Endothelial cell (in vitro differentiated cells): ENCODE results near the gene B4GALT2. TPM values are rescaled to one million over a fixed set of nuclear protein-coding genes. Genes with fewer than 3 reads are reported as not detected.

Source experiments
- DNase-seq: peaks from one replicate; pipeline ENCODE4 v3.0.0; 2021; ENCODE audit warnings: low spot score
- H3K27ac Mint-ChIP-seq: one replicate; pipeline ENCODE4 v1.8.0; 2021; ENCODE audit warnings: mixed read lengths, inconsistent platforms; ENCODE audit not compliant: unreplicated experiment
- H3K27me3 Mint-ChIP-seq: one replicate; pipeline ENCODE4 v1.8.0; 2021; ENCODE audit warnings: mild to moderate bottlenecking, moderate library complexity, mixed read lengths, inconsistent platforms; ENCODE audit not compliant: unreplicated experiment
- H3K36me3 Mint-ChIP-seq: one replicate; pipeline ENCODE4 v1.8.0; 2021; ENCODE audit warnings: mild to moderate bottlenecking, low read depth, mixed read lengths, inconsistent platforms; ENCODE audit not compliant: unreplicated experiment
- H3K4me1 Mint-ChIP-seq: one replicate; pipeline ENCODE4 v1.8.0; 2021; ENCODE audit warnings: mild to moderate bottlenecking, mixed read lengths, inconsistent platforms; ENCODE audit not compliant: unreplicated experiment
- H3K4me3 Mint-ChIP-seq: one replicate; pipeline ENCODE4 v1.8.0; 2021; ENCODE audit warnings: mild to moderate bottlenecking, mixed read lengths, inconsistent platforms; ENCODE audit not compliant: unreplicated experiment
- H3K9me3 Mint-ChIP-seq: one replicate; pipeline ENCODE4 v1.8.0; 2021; ENCODE audit warnings: mixed read lengths, inconsistent platforms; ENCODE audit not compliant: unreplicated experiment
- total RNA-seq: library from RNA; stranded (reverse); fragmentation: NEBNext Ultra II Directional; extraction: Animal tissue kit (Norgen Biotek cat#: 25700); gene quantifications from one replicate; pipeline ENCODE4 v1.2.1, GENCODE V29; 2021; ENCODE audit not compliant: unreplicated experiment
- TF ChIP-seq, protein P1 (sequence below): fragments of 200-600 bp; sonication (generic); IDR thresholded peaks from one replicate; pipeline ENCODE4 v1.5.0; 2021; ENCODE audit warnings: antibody characterized with exemption; ENCODE audit not compliant: unreplicated experiment

The B4GALT2 gene
- total RNA-seq, 1 donor from 2014 or later: 35.4 TPM

DNA sequence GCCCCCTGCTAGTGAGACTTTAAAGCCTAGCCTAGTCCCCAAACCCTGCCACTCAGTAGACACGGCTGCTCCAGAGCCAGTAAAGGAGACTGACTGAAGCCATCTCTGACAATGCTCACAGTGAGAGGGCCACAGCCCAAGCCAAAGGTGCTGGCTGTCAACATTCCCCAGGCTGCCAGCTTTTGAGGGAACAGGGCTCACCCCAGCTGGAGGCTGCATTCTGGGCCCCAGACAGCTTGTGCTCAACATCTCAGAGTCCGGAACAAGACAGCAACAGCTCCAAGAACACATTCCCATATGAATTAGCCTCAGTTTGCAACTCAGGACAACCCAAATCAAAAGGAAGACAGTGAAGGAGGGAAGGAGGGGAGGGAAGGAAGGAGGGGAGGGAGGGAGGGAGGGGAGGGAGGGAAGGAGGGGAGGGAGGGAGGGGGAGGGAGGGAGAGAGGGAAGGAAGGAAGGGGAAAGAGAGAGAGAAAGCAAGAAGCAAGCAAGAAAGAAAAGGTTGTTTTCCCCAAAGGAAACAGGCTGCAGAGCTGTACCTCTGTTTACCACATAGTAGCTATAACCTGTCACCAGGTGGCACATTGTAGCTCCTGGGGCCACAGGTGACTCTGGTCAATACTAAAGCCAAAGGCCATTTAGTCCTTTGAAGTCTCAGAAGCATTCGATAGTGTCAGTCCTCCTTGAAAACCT is 40.0 kb upstream of the B4GALT2 start:
- peaks cover 18% of the 10 kb centered on the region for H3K4me1 Mint-ChIP-seq
- peak overlapping the region; percentile 13 for H3K4me3 Mint-ChIP-seq
- H3K9me3 Mint-ChIP-seq: no peaks in the 10 kb centered on the region
- H3K27ac Mint-ChIP-seq: no peak overlapping the region
- no peak for DNase-seq
- peaks cover 7% of the 10 kb centered on the region for H3K27me3 Mint-ChIP-seq
- TF ChIP-seq, protein P1, sequence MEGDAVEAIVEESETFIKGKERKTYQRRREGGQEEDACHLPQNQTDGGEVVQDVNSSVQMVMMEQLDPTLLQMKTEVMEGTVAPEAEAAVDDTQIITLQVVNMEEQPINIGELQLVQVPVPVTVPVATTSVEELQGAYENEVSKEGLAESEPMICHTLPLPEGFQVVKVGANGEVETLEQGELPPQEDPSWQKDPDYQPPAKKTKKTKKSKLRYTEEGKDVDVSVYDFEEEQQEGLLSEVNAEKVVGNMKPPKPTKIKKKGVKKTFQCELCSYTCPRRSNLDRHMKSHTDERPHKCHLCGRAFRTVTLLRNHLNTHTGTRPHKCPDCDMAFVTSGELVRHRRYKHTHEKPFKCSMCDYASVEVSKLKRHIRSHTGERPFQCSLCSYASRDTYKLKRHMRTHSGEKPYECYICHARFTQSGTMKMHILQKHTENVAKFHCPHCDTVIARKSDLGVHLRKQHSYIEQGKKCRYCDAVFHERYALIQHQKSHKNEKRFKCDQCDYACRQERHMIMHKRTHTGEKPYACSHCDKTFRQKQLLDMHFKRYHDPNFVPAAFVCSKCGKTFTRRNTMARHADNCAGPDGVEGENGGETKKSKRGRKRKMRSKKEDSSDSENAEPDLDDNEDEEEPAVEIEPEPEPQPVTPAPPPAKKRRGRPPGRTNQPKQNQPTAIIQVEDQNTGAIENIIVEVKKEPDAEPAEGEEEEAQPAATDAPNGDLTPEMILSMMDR: no peak
- H3K36me3 Mint-ChIP-seq: no peaks in the 10 kb centered on the region

GRCh38 chr1:43942411-43942810 is 36.6 kb upstream of the B4GALT2 start:
- Mint-ChIP-seq H3K9me3 (no peaks in the 10 kb centered on the region), H3K27ac (peak overlapping the region; percentile 38), H3K36me3 (no peaks in the 10 kb centered on the region), H3K4me1 (peaks cover 18% of the 10 kb centered on the region), H3K27me3 (peaks cover 4% of the 10 kb centered on the region), H3K4me3 (no peak overlapping the region)
- TF ChIP-seq, protein P1: no peak
- DNase-seq: no peak

DNA sequence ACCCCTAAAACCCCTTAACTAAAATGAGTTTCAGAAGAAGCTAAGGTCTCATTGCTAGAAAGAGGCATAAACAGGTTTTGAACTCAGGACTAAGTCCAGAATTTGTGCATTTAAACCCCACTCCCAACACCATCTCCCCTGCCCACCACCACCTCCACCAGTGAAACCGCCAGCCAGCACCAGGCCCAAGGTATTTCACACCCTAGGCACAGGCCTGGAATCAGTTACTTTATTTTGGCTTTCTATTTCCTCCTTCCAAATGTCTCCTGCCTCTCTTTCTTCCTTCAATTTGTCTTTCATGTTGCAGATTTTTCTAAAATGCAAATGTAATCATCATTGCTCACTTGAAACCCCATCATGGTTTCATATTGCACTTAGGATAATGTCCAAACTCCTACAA is 34.1 kb upstream of the B4GALT2 start:
- no peak for DNase-seq
- Mint-ChIP-seq H3K4me1 (peaks cover 19% of the 10 kb centered on the region), H3K9me3 (no peaks in the 10 kb centered on the region), H3K36me3 (no peaks in the 10 kb centered on the region), H3K4me3 (no peak overlapping the region), H3K27ac (no peak overlapping the region), H3K27me3 (peaks cover 6% of the 10 kb centered on the region)
- TF ChIP-seq, protein P1: no peak

DNA sequence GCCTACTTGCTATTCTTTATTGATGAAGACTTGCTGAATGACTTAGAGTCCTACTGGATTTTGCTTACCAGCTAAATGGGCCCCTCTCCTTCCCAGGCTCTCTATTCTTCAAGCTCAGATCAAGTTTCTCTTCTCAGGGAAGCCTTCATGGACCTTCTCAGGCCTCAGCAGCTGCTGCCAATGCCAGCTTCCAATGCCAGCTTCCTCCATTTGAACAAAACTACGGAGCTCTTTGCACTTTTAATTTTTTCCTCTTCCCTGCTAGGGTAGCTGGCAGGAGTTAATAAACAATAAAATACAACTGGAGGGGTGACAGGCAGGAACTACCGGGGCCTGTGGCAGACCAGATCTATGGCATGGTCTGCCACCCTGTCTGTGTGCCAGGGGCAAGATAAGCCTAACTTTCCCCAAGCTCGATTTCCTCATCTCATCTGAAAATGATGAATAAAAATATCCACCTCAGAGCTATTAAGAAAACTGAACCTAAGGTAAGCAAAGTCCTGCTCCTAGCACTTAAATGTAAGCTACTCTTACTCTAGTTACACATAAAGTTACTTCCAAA is 33.3 kb upstream of the B4GALT2 start:
- TF ChIP-seq, protein P1: no peak
- DNase-seq: no peak
- Mint-ChIP-seq H3K36me3 (peaks cover 5% of the 10 kb centered on the region), H3K27me3 (peaks cover 7% of the 10 kb centered on the region), H3K27ac (peak overlapping the region; percentile 74), H3K4me1 (peaks cover 16% of the 10 kb centered on the region), H3K4me3 (peak overlapping the region; percentile 94), H3K9me3 (no peaks in the 10 kb centered on the region)
